ACHN (cell line): ENCODE results near the gene ZFPM1.

Source experiments
- DNase-seq: peaks from one replicate; pipeline ENCODE4 v3.0.0-alpha.2; 2015
- in situ Hi-C: cut with HindIII; loops from 2 replicates; pipeline ENCODE4 v1.10.0; 2017; ENCODE audit warnings: low sequenced_read_pairs, low pct_ligation_motif_present, low pct_unique_long_range_greater_than_20kb

Gene ZFPM1

DNA sequence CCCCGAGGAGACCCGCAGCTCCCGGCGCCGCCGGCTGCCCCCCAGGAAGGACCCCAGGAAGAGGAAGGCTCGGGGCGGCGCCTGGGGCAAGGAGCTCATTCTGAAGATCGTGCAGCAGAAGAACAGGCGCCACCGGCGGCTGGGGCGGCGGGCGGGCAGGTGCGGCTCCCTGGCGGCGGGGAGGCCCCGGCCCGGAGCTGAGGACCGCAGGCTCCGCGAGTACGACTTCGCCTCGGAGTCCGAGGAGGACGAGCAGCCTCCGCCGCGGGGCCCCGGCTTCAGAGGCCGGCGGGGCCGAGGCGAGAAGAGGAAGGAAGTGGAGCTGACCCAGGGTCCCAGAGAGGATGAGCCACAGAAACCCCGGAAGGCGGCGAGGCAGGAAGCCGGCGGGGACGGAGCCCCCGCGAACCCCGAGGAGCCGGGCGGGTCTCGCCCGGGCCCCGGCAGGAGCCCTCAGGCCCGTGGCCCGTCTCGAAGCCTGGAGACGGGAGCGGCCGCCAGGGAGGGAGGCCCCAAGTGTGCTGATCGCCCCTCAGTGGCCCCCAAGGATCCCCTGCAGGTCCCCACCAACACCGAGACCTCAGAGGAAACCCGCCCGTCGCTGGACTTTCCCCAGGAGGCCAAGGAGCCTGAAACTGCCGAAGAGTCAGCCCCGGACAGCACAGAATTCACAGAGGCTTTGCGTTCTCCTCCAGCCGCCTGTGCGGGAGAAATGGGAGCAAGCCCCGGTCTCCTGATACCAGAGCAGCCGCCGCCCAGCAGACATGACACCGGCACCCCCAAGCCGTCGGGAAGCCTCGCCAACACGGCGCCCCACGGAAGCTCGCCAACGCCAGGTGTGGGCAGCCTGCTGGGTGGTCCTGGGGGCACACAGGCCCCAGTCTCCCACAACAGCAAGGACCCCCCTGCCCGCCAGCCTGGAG is 22.3 kb upstream of the ZFPM1 start:
- in situ Hi-C loops: loop anchor here (25.0 kb wide), 1 partner anchor 107 kb away; no protein-coding TSS in a partner anchor

DNA sequence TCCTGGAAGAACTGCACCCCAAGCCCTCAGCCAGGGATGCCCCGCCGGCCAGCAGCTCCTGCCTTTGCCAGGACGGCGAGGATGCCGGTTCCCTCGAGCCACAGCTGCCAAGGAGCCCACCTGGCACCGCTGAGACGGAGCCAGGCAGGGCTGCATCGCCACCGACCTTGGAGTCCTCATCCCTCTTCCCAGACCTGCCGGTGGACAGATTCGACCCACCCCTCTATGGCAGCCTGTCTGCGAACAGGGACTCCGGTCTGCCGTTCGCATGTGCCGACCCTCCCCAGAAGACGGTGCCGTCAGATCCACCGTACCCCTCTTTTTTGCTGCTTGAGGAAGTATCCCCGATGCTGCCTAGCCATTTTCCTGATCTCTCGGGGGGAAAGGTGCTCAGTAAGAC is 21.4 kb upstream of the ZFPM1 start:
- DNase-seq: no peak
- in situ Hi-C loops: loop anchor here (25.0 kb wide), 1 partner anchor 106 kb away; no protein-coding TSS in a partner anchor

More for the DNA sequence above, 22.3 kb upstream of the ZFPM1 start:
- no peak for DNase-seq

DNA sequence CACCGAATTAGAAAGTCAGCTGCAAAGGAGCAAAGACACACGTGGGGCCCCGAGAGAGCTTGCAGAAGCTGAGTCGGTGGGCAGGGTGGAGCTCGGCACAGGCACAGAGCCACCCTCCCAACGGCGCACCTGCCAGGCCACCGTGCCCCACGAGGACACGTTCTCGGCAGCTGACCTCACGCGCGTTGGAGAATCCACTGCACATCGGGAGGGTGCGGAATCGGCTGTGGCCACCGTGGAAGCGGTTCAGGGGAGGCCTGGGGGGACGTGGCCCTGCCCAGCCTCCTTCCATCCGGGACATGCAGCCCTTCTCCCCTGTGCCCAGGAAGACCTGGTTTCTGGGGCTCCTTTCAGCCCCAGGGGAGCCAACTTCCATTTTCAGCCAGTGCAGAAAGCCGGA is 20.9 kb upstream of the ZFPM1 start:
- no peak for DNase-seq
- in situ Hi-C loops: loop anchor here (25.0 kb wide), 1 partner anchor 105 kb away; no protein-coding TSS in a partner anchor

DNA sequence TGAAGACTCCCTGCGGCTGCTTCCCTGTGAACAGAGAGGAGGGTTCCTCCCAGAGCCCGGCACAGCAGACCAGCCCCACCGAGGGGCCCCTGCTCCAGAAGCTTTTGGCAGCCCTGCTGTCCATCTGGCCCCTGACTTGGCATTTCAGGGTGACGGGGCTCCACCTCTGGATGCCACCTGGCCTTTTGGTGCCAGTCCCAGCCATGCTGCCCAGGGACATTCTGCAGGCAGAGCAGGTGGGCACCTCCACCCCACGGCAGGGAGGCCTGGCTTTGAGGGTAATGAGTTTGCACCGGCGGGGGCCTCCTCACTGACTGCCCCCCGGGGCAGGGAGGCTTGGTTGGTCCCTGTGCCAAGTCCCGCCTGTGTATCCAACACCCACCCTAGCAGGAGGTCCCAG is 20.3 kb upstream of the ZFPM1 start:
- DNase-seq: no peak
- in situ Hi-C loops: loop anchor here (25.0 kb wide), 1 partner anchor 105 kb away; no protein-coding TSS in a partner anchor

DNA sequence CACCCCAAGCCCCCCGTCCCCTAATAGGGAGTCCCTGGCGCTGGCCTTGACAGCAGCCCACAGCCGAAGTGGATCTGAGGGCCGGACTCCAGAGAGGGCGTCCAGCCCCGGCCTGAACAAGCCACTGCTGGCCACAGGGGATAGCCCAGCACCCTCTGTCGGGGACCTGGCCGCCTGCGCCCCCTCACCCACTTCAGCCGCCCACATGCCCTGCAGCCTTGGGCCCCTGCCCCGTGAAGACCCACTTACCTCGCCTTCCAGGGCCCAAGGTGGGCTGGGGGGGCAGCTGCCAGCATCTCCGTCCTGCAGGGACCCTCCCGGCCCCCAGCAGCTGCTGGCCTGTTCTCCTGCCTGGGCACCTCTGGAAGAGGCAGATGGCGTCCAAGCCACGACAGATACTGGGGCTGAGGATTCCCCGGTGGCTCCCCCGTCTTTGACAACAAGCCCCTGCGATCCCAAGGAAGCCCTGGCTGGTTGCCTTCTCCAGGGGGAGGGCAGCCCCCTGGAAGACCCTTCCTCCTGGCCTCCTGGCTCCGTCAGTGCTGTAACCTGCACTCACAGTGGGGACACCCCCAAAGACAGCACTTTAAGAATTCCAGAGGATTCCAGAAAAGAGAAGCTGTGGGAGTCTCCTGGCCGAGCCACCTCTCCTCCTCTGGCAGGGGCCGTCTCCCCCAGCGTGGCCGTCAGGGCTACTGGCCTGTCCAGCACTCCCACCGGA is 19.3 kb upstream of the ZFPM1 start:
- DNase-seq: no peak
- in situ Hi-C loops: loop anchor here (25.0 kb wide), 1 partner anchor 104 kb away; no protein-coding TSS in a partner anchor

DNA sequence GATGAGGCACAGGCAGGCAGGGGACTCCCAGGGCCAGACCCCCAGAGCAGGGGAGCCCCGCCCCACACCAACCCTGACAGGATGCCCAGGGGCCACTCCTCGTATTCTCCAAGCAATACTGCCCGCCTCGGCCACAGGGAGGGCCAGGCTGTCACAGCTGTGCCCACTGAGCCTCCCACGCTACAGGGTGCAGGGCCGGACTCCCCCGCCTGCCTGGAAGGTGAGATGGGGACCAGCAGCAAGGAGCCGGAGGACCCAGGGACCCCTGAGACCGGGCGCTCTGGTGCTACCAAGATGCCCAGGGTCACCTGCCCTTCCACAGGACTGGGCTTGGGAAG is 18.8 kb upstream of the ZFPM1 start:
- in situ Hi-C loops: loop anchor here (25.0 kb wide), 1 partner anchor 103 kb away; no protein-coding TSS in a partner anchor
- DNase-seq: no peak

DNA sequence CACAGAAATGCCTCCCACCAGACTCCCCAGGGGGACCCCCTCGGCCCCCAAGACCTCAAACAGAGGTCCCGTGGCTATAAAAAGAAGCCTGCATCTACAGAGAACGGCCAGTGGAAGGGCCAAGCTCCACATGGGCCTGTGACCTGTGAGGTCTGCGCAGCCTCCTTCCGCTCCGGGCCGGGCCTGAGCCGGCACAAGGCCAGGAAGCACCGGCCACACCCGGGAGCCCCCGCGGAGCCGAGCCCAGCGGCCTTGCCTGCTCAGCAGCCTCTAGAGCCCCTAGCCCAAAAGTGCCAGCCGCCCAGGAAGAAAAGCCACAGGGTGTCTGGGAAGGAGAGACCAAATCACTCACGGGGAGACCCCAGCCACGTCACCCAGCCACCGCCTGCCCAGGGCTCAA is 18.3 kb upstream of the ZFPM1 start:
- no peak for DNase-seq
- in situ Hi-C loops: loop anchor here (25.0 kb wide), 1 partner anchor 103 kb away; no protein-coding TSS in a partner anchor

DNA sequence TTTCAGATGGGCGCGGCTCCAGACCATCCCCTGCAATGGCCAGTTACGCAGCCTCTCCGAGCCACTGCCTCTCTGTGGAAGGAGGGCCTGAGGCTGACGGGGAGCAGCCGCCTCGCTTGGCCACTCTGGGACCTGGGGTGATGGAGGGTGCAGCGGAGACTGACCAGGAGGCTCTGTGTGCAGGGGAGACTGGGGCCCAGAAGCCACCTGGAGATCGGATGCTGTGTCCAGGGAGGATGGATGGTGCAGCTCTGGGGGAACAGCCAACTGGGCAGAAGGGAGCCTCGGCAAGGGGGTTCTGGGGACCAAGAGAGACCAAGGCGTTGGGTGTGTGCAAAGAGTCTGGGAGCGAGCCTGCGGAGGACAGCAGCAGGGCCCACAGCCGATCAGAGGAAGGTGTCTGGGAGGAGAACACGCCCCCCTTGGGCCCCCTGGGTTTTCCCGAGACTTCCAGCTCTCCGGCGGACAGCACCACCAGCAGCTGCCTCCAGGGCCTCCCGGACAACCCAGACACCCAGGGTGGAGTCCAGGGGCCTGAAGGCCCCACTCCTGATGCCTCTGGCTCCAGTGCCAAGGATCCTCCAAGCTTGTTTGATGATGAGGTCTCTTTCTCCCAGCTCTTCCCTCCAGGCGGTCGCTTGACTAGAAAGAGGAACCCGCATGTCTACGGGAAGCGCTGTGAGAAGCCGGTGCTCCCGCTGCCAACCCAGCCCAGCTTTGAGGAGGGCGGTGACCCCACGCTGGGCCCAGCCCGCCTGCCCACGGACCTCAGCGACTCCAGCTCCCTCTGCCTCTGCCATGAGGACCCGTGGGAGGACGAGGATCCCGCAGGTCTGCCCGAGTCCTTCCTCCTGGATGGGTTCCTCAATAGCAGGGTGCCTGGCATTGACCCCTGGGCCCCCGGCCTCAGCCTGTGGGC is 17.4 kb upstream of the ZFPM1 start:
- in situ Hi-C loops: loop anchor here (25.0 kb wide), 1 partner anchor 102 kb away; no protein-coding TSS in a partner anchor
- DNase-seq: no peak

DNA sequence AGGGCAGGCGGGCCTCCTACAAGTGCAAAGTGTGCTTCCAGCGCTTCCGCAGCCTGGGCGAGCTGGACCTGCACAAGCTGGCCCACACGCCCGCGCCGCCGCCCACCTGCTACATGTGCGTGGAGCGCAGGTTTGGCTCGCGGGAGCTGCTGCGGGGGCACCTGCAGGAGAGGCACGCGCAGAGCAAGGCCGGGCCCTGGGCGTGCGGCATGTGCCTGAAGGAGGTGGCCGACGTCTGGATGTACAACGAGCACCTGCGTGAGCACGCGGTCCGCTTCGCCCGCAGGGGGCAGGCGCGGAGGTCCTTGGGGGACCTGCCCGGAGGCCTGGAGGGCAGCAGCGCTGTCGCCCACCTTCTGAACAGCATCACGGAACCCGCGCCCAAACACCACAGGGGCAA is 16.3 kb upstream of the ZFPM1 start:
- in situ Hi-C loops: loop anchor here (25.0 kb wide), 1 partner anchor 101 kb away; no protein-coding TSS in a partner anchor
- no peak for DNase-seq

DNA sequence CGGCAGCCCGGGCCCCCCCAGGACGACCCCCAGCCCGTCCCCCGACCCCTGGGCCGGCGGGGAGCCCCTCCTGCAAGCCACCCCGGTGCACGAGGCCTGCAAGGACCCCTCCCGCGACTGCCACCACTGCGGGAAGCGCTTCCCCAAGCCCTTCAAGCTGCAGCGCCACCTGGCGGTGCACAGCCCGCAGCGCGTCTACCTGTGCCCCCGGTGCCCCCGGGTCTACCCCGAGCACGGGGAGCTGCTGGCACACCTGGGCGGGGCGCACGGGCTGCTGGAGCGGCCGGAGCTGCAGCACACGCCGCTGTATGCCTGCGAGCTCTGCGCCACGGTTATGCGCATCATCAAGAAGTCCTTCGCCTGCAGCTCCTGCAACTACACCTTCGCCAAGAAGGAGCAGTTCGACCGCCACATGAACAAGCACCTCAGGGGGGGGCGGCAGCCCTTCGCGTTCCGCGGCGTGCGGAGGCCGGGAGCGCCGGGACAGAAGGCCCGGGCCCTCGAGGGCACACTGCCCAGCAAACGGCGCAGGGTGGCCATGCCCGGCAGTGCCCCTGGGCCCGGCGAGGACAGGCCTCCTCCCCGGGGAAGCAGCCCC is 15.6 kb upstream of the ZFPM1 start:
- DNase-seq: peak; percentile 51

DNA sequence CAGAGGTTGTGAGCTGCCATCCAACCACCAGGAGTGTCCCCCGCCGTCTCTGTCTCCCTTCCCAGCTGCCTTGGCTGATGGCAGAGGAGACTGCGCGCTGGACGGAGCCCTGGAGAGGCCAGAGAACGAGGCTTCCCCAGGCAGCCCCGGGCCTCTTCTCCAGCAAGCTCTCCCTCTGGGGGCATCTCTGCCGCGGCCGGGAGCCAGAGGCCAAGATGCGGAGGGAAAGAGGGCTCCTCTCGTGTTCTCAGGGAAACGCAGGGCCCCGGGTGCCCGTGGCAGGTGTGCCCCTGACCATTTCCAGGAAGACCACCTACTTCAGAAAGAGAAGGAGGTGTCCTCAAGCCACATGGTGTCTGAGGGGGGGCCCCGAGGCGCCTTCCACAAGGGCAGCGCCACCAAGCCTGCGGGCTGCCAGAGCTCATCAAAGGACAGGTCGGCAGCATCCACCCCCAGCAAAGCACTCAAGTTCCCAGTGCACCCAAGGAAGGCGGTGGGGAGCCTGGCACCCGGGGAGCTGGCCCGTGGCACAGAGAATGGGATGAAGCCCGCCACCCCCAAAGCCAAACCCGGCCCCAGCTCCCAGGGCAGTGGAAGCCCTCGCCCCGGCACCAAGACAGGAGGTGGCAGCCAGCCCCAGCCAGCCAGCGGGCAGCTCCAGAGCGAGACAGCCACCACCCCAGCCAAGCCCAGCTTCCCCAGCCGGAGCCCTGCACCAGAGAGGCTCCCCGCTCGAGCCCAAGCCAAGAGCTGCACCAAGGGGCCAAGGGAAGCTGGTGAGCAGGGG is 14.8 kb upstream of the ZFPM1 start:
- in situ Hi-C loops: loop anchor here (25.0 kb wide), 1 partner anchor 99 kb away; no protein-coding TSS in a partner anchor
- DNase-seq: no peak

More for the DNA sequence above, 15.6 kb upstream of the ZFPM1 start:
- in situ Hi-C loops: loop anchor here (25.0 kb wide), 1 partner anchor 100 kb away; no protein-coding TSS in a partner anchor

DNA sequence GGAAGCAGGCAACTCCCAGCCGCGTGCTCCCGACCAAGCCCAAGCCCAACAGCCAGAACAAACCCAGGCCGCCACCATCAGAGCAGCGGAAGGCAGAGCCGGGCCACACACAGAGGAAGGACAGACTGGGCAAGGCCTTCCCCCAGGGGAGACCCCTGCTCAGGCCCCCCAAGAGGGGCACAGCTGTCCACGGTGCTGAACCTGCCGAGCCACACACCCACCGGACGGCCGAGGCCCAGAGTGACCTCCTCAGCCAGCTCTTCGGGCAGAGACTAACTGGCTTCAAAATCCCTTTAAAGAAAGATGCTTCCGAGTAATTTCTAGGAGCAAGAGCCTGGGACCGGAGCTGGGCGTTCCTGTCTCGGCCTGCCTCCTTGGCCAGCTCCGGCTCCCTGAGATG is 14.1 kb upstream of the ZFPM1 start:
- DNase-seq: no peak
- in situ Hi-C loops: loop anchor here (25.0 kb wide), 1 partner anchor 98 kb away; no protein-coding TSS in a partner anchor

DNA sequence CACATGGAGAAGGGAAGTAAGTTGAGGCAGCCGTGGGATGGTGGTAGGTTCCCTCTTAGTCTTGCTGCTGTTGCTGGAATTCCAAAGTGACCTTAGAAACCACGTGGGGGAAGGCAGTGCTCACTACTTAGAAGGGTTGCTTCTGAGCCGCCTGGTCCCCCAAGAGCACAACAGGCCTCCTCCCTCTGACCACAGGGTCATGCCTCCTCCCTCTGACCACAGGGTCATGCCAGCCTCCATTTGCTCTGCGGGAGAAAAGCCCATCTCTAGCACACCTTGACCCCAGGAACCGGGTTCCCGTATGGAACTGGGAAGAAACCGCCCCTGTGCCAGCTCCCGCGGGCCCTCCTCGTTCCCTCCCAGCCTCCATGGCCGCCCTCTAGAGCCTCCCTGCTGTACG is 13.4 kb upstream of the ZFPM1 start:
- DNase-seq: no peak
- in situ Hi-C loops: loop anchor here (25.0 kb wide), 1 partner anchor 98 kb away; no protein-coding TSS in a partner anchor

DNA sequence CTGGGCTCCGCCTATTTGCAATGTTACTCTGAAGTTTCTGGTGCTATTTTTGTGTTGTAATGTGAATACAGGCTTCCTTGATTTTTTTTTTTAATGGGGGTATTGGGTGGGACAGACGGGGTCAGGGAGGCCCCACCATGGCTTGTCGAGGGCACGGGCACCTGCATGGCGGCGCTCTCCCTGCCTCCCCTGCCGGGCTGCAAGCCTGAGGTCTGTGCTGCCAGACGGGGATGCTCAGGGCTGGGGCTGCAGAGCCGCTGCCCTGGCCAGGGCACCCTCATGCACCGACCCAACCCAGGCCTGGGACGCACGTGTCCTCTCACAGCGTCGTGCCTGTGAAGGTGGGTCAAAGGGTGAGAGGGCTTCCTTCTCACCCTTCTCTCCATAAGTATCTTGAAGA is 13.0 kb upstream of the ZFPM1 start:
- in situ Hi-C loops: loop anchor here (25.0 kb wide), 1 partner anchor 97 kb away; no protein-coding TSS in a partner anchor

DNA sequence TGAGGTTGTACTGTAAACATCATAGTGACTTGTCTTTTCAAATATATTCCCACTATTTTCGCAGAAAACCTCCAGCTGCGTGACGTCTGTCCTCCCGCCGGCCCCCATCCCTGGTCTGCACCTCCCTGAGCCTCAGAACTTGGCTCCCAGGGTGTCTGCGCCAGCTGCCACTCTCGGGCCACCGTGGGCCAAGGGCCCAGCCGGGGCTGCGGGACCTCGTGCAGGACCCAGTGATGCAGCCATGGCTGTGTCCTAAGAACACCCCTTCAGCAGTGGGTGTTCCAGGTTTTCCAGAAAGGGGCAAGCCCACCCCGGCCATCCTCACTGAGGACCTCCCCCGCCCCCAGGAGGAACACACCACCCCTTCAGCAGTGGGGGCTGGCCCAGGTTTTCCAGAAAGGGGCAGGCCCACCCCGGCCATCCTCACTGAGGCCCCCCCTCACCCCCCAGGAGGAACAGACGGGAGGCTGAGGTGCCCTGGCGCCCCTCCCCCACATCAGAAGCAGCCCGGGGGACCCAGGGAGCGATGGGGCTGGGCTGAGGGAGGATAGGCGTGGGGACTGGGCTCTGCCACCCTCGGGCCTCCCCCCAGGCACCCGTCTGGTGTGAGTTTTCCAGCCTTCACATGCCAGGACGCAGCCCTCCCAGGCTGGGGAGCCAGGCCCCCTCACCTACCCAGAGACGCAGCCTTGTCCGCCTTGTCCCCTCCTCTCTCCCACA is 12.2 kb upstream of the ZFPM1 start:
- no peak for DNase-seq
- in situ Hi-C loops: loop anchor here (25.0 kb wide), 1 partner anchor 96 kb away; no protein-coding TSS in a partner anchor

More for the DNA sequence above, 13.0 kb upstream of the ZFPM1 start:
- DNase-seq: no peak

DNA sequence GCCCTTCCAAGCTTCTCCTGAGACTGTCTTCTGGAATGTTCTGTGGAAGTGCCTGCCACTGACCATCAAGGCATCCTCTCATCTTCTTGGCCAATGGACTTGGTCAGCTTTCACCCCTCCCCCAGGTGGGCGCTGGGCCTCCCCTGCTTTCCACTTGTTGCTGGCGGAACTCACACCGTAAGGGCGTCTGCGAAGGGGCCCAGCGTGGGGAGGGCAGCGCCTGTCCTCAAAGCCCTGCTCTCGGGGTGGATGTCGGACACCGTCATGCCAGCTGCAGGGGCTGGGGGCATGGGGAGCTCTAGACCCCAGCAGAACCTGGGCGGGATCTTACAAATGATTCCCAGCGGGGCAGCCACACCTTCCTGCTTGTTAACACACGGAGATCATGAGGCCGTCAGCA is 11.6 kb upstream of the ZFPM1 start:
- in situ Hi-C loops: loop anchor here (25.0 kb wide), 1 partner anchor 96 kb away; no protein-coding TSS in a partner anchor
- DNase-seq: no peak
